IPS-NIHi7 (cell line): Measurements from ENCODE around the gene PCIF1.
A peak's percentile ranks its signal among the peaks of the same experiment; 100 is the strongest.
"Not testable (repeated sequence)": the region's sequence is repeated elsewhere in the genome, so short reads cannot be mapped to it uniquely, and the experiment has no call there.

Source experiments
- DNase-seq: peaks from one replicate; pipeline ENCODE4 v3.0.0; 2012; ENCODE audit warnings: mixed read lengths; ENCODE audit errors: extremely low spot score

Gene PCIF1

GRCh38 chr20:45924391-45925261, 9.9 kb upstream of the PCIF1 start:
- no peak for DNase-seq

GRCh38 chr20:45925821-45926506, 8.5 kb upstream of the PCIF1 start:
- no peak for DNase-seq

- no peak for DNase-seq
Observed at GRCh38 chr20:45926731-45927070, 7.8 kb upstream of the PCIF1 start.

GRCh38 chr20:45927071-45927878, 7.2 kb upstream of the PCIF1 start:
- DNase-seq, result no peak

- DNase-seq, result not testable (repeated sequence)
Observed at GRCh38 chr20:45931680-45932079, 2.8 kb upstream of the PCIF1 start.

- peak; percentile 91 for DNase-seq
Observed at GRCh38 chr20:45933266-45934045, 1.0 kb upstream of the PCIF1 start.

GRCh38 chr20:45934046-45934585, 367 bp upstream of the PCIF1 start:
- DNase-seq, result peak; percentile 51

GRCh38 chr20:45935416-45936046, 1.0 kb downstream of the PCIF1 start:
- DNase-seq, result no peak

GRCh38 chr20:45937765-45938164, 3.3 kb downstream of the PCIF1 start:
- no peak for DNase-seq

GRCh38 chr20:45938727-45939438, 4.4 kb downstream of the PCIF1 start:
- peak; percentile 63 for DNase-seq

- DNase-seq, result no peak
Observed at GRCh38 chr20:45940053-45940452, 5.6 kb downstream of the PCIF1 start.

GRCh38 chr20:45940469-45940868, 6.0 kb downstream of the PCIF1 start:
- no peak for DNase-seq

- no peak for DNase-seq
Observed at GRCh38 chr20:45943613-45944012, 9.1 kb downstream of the PCIF1 start.

GRCh38 chr20:45944151-45944964, 9.9 kb downstream of the PCIF1 start:
- DNase-seq, result no peak

- no peak for DNase-seq
Observed at GRCh38 chr20:45944965-45945677, 10.6 kb downstream of the PCIF1 start.

GRCh38 chr20:45945678-45946148, 11.2 kb downstream of the PCIF1 start:
- DNase-seq, result no peak

GRCh38 chr20:45946149-45946970, 11.9 kb downstream of the PCIF1 start:
- no peak for DNase-seq
